Right lobe of liver (tissue), 6 donors: ENCODE results near the gene HDAC10. TPM values are rescaled to one million over a fixed set of nuclear protein-coding genes. Genes with fewer than 3 reads are reported as not detected.

Experiments used
- ATAC-seq, 4 donors: fragments of 200-7000 bp; cut with Tn5 transposase; one replicate each; pipeline ENCODE4 v1.9.1; 2020; ENCODE audit warnings: mild to moderate bottlenecking in 4 of 4, moderate library complexity in 4 of 4
- DNase-seq, 3 donors: peaks; one replicate each; pipeline ENCODE4 v3.0.0-alpha.2; 2020
- H3K27ac ChIP-seq, 3 donors: fragments of 200-600 bp; one replicate each; pipeline ENCODE4 v1.8.0; 2022
- H3K27me3 ChIP-seq, 2 donors: fragments of 200-600 bp; one replicate each; pipeline ENCODE4 v1.8.0; 2022
- H3K36me3 ChIP-seq, 4 donors: fragments of 200-600 bp; sonication (generic) in 1 of 4; one replicate each; pipeline versions ENCODE4 v1.5.1 to v1.8.0; 2017 to 2022; ENCODE audit warnings: control low read depth in 1 of 4
- H3K4me1 ChIP-seq, 4 donors: fragments of 200-600 bp; sonication (generic) in 1 of 4; one replicate each; pipeline versions ENCODE4 v1.5.1 to v1.8.0; 2017 to 2022; ENCODE audit warnings: control low read depth in 1 of 4
- H3K4me3 ChIP-seq, 3 donors: fragments of 200-600 bp; one replicate each; pipeline ENCODE4 v1.8.0; 2022
- H3K9me3 ChIP-seq, 4 donors: fragments of 200-600 bp; sonication (generic) in 1 of 4; one replicate each; pipeline versions ENCODE4 v1.5.1 to v1.8.0; 2017 to 2022; ENCODE audit warnings: control low read depth in 1 of 4
- CTCF ChIP-seq, 4 donors: fragments of 200-600 bp in 3 of 4; fragments of 450-650 bp in 1 of 4; IDR thresholded peaks; one replicate each; pipeline versions ENCODE4 v1.5.1 to v1.8.0; 2016 to 2022; ENCODE audit warnings: antibody characterized with exemption in 4 of 4, mild to moderate bottlenecking in 2 of 4
- POLR2A ChIP-seq: fragments of 450-650 bp; IDR thresholded peaks from one replicate; pipeline ENCODE4 v1.6.1; 2017; ENCODE audit warnings: antibody characterized with exemption, mild to moderate bottlenecking
- WGBS: methylation state at CpG from one replicate; pipeline ENCODE4 v1.1.6; 2018; ENCODE audit warnings: low coverage, low lambda C conversion rate; ENCODE audit not compliant: insufficient coverage; ENCODE audit errors: missing lambda C conversion rate; 5-methylcytosine and 5-hydroxymethylcytosine counted together
- intact Hi-C, 2 donors: fragments of 100-400 bp; cut with DNase I; formaldehyde crosslinking; loops; one replicate each; pipeline versions ENCODE4 v1.11.2 to v1.14.1; 2022
- total RNA-seq, 6 experiments: library from RNA; depleted of rRNA in 2 of 6; stranded (reverse); fragments of >200 nt in 2 of 6; fragmentation: NEBNext Ultra II Directional in 3 of 6; extraction: Animal tissue kit (Norgen Biotek cat#: 25700) in 3 of 6; gene quantifications; one replicate each; pipeline versions ENCODE4 v1.1.0 to v1.2.4, GENCODE V29; 2016 to 2023
- donor health status: DM: no; HTN: yes; CAD: no.
- donor health status: DM: no; HTN: no; CAD: no.
- donor health status: DM: no; HTN: no; CAD: no.
- donor health status: DM: no; HTN: yes; CAD: no.
- donor health status: DM: no; HTN: yes; CAD: no.

The HDAC10 gene
- total RNA-seq, 6 experiments from 2014 or later, result 19.6 to 30.5 (median 23.0) TPM

GRCh38 chr22:50298937-50299784, 48.1 kb upstream of the HDAC10 start:
- H3K27me3 ChIP-seq, result no peaks in the 10 kb centered on the region
- peak overlapping the region; percentile 51 to 75 (median 75) for H3K4me3 ChIP-seq
- H3K27ac ChIP-seq, result peak overlapping the region; percentile 44 to 70 (median 50)
- intact Hi-C loops, result no loop called here
- no peaks in the 10 kb centered on the region for H3K9me3 ChIP-seq
- 6% methylated on average over 17 of the region's 59 CpGs for WGBS
- peaks cover 0 to 85% (median 39%) of the 10 kb centered on the region in 4 donors for H3K4me1 ChIP-seq
- TF ChIP-seq POLR2A, result no peak
- no peak for TF ChIP-seq CTCF (IDR thresholded peaks at IDR 0.05)
- DNase-seq (no peak), ATAC-seq (peak in 1 of 4 donors; percentile 2)
- H3K36me3 ChIP-seq, result no peaks in the 10 kb centered on the region

- peak overlapping the region; percentile 5 to 75 (median 75) for H3K4me3 ChIP-seq
- no peak for DNase-seq
- TF ChIP-seq CTCF (IDR thresholded peaks at IDR 0.05) (no peak), POLR2A (no peak)
- H3K27me3 ChIP-seq, result no peaks in the 10 kb centered on the region
- peaks cover 0 to 85% (median 39%) of the 10 kb centered on the region in 4 donors for H3K4me1 ChIP-seq
- ATAC-seq, result no peak
- H3K9me3 ChIP-seq, result no peaks in the 10 kb centered on the region
- intact Hi-C loops, result no loop called here
- 67% methylated on average over 3 of the region's 4 CpGs for WGBS
- no peaks in the 10 kb centered on the region for H3K36me3 ChIP-seq
- peak overlapping the region in 2 of 3 donors; percentile 6 to 70 for H3K27ac ChIP-seq
Observed at GRCh38 chr22:50298266-50298637, 47.2 kb upstream of the HDAC10 start.

- WGBS, result no CpG with 5 or more reads among the region's 20 CpGs
- peaks cover 0 to 89% (median 41%) of the 10 kb centered on the region in 4 donors for H3K4me1 ChIP-seq
- H3K27me3 ChIP-seq, result no peaks in the 10 kb centered on the region
- no peaks in the 10 kb centered on the region for H3K9me3 ChIP-seq
- intact Hi-C loops, result no loop called here
- H3K27ac ChIP-seq, result peak overlapping the region in 1 of 3 donors; percentile 70
- H3K4me3 ChIP-seq, result peak overlapping the region; percentile 5 to 75 (median 75)
- no peaks in the 10 kb centered on the region for H3K36me3 ChIP-seq
- DNase-seq, result no peak
- ATAC-seq, result no peak
- TF ChIP-seq CTCF (IDR thresholded peaks at IDR 0.05), result no peak
- TF ChIP-seq POLR2A, result no peak
Observed at GRCh38 chr22:50297510-50298265, 46.6 kb upstream of the HDAC10 start.

GRCh38 chr22:50296658-50297490, 45.8 kb upstream of the HDAC10 start:
- Histone ChIP-seq H3K4me3 (peak overlapping the region in 2 of 3 donors; percentile 75), H3K27ac (peak overlapping the region in 1 of 3 donors; percentile 70), H3K4me1 (peaks cover 0 to 89% (median 41%) of the 10 kb centered on the region in 4 donors), H3K27me3 (no peaks in the 10 kb centered on the region), H3K36me3 (no peaks in the 10 kb centered on the region), H3K9me3 (no peaks in the 10 kb centered on the region)
- no peak for TF ChIP-seq CTCF (IDR thresholded peaks at IDR 0.05)
- TF ChIP-seq POLR2A, result no peak
- ATAC-seq, result peak; percentile 2 to 34 (median 18)
- DNase-seq, result peak in 2 of 3 donors; percentile 83 to 85
- intact Hi-C loops, result no loop called here
- 23% methylated on average over 12 of the region's 29 CpGs for WGBS
